WERI-Rb-1 (cell line): ENCODE measurements around the gene SPTBN5.

ENCODE experiments used
- DNase-seq: peaks from one replicate; pipeline ENCODE4 v3.0.0-alpha.2; 2020
- H3K27ac ChIP-seq: fragments of 250-450 bp; sonication (Bioruptor Pico); 2 replicates; pipeline ENCODE4 v1.5.1; 2020; ENCODE audit warnings: mild to moderate bottlenecking, moderate library complexity
- H3K27me3 ChIP-seq: fragments of 250-450 bp; sonication (Bioruptor Pico); 2 replicates; pipeline ENCODE4 v1.5.1; 2021; ENCODE audit warnings: mild to moderate bottlenecking, low read depth, moderate library complexity; ENCODE audit not compliant: insufficient read depth, severe bottlenecking
- H3K36me3 ChIP-seq: fragments of 250-450 bp; sonication (Bioruptor Pico); 2 replicates; pipeline ENCODE4 v1.5.1; 2020; ENCODE audit warnings: mild to moderate bottlenecking, moderate library complexity
- H3K4me3 ChIP-seq: 2 replicates; pipeline ENCODE4 v1.5.1; 2011; ENCODE audit warnings: low read depth, mild to moderate bottlenecking, control low read depth, low read length
- H3K9me3 ChIP-seq: fragments of 250-450 bp; sonication (Bioruptor Pico); 2 replicates; pipeline ENCODE4 v1.5.1; 2021; ENCODE audit warnings: mild to moderate bottlenecking, moderate library complexity; ENCODE audit not compliant: severe bottlenecking
- TF ChIP-seq, protein P1 (sequence below): IDR thresholded peaks from 2 replicates; pipeline ENCODE4 v1.5.1; 2011; ENCODE audit warnings: low read depth, mild to moderate bottlenecking, control low read depth, inconsistent platforms, low read length

Gene SPTBN5

DNA sequence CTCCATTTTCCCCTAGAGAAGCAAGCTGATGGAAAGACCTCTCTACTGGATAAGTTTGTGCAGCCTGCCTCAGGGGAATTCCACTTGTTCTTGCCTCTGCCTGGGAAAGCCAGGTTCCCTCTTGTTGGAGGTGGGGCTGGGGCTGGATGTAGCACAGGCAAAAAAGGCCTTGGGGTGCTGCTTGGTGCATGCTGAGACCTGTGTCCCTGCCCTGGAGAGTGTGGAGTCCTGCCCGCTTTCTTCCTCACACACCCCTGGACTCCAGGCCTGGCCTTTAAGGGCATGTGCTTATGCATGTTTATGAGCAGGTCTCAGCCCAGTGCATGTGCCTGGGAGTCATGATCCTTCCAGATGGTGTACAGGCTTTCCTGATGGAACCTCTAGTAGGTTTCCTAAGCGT is 89.5 kb downstream of the SPTBN5 start:
- Histone ChIP-seq H3K9me3 (no peaks in the 10 kb centered on the region), H3K27ac (no peak overlapping the region), H3K36me3 (no peaks in the 10 kb centered on the region), H3K4me3 (no peak overlapping the region), H3K27me3 (no peaks in the 10 kb centered on the region)
- DNase-seq: peak; percentile 36
- TF ChIP-seq, protein P1, sequence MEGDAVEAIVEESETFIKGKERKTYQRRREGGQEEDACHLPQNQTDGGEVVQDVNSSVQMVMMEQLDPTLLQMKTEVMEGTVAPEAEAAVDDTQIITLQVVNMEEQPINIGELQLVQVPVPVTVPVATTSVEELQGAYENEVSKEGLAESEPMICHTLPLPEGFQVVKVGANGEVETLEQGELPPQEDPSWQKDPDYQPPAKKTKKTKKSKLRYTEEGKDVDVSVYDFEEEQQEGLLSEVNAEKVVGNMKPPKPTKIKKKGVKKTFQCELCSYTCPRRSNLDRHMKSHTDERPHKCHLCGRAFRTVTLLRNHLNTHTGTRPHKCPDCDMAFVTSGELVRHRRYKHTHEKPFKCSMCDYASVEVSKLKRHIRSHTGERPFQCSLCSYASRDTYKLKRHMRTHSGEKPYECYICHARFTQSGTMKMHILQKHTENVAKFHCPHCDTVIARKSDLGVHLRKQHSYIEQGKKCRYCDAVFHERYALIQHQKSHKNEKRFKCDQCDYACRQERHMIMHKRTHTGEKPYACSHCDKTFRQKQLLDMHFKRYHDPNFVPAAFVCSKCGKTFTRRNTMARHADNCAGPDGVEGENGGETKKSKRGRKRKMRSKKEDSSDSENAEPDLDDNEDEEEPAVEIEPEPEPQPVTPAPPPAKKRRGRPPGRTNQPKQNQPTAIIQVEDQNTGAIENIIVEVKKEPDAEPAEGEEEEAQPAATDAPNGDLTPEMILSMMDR: no peak

DNA sequence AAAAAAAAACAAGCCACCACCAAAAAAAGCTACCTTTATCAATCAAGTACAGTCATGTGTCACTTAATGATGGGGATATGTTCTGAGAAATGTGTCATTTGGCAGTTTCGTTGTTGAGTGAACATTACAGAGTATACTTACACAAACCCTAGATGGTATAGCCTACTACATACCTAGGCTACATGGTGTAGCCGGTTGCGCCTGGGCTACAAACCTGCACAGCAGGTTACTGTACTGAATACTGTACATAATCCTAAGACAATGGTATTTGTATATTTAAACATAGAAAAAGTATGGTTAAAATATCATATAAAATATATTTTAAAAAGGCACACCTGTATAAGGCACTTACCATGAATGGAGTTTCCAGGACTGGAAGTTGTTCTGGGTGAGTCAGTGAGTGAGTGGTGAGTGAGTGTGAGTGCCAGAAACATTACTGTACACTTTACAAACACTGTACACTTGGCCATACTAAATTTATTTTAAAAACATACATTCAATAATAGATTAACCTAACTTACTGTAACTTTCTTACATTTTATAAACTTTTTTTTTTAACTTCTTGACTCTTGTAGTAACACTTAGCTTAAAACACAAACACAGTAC is 91.9 kb downstream of the SPTBN5 start:
- H3K27me3 ChIP-seq: no peaks in the 10 kb centered on the region
- H3K4me3 ChIP-seq: no peak overlapping the region
- TF ChIP-seq, protein P1: no peak
- H3K27ac ChIP-seq: no peak overlapping the region
- H3K9me3 ChIP-seq: no peaks in the 10 kb centered on the region
- no peaks in the 10 kb centered on the region for H3K36me3 ChIP-seq
- no peak for DNase-seq

GRCh38 chr15:41801185-41801584 is 92.7 kb downstream of the SPTBN5 start:
- Histone ChIP-seq H3K27ac (no peak overlapping the region), H3K4me3 (no peak overlapping the region), H3K9me3 (no peaks in the 10 kb centered on the region), H3K27me3 (no peaks in the 10 kb centered on the region), H3K36me3 (no peaks in the 10 kb centered on the region)
- TF ChIP-seq, protein P1: no peak
- no peak for DNase-seq

GRCh38 chr15:41799488-41799805 is 94.4 kb downstream of the SPTBN5 start:
- H3K9me3 ChIP-seq: no peaks in the 10 kb centered on the region
- TF ChIP-seq, protein P1: no peak
- no peak overlapping the region for H3K4me3 ChIP-seq
- DNase-seq: no peak
- no peaks in the 10 kb centered on the region for H3K27me3 ChIP-seq
- no peaks in the 10 kb centered on the region for H3K36me3 ChIP-seq
- no peak overlapping the region for H3K27ac ChIP-seq

GRCh38 chr15:41798607-41799487 is 95.0 kb downstream of the SPTBN5 start:
- DNase-seq: no peak
- no peak overlapping the region for H3K27ac ChIP-seq
- H3K27me3 ChIP-seq: no peaks in the 10 kb centered on the region

More at GRCh38 chr15:41798607-41799487, 95.0 kb downstream of the SPTBN5 start:
- TF ChIP-seq, protein P1: no peak
- H3K36me3 ChIP-seq: no peaks in the 10 kb centered on the region
- H3K4me3 ChIP-seq: no peak overlapping the region
- no peaks in the 10 kb centered on the region for H3K9me3 ChIP-seq
